MM.1S (cell line): ENCODE data around the gene PGBD5.

Experiments
- DNase-seq: peaks from one replicate; pipeline ENCODE4 v3.0.0-alpha.2; 2015
- H2AFZ ChIP-seq: fragments of 300-600 bp; sonication (generic); 2 replicates; pipeline ENCODE4 v1.6.0; 2016; ENCODE audit warnings: antibody characterized with exemption, low read length
- H3F3A ChIP-seq: fragments of 300-600 bp; sonication (generic); 2 replicates; pipeline ENCODE4 v1.6.1; 2016; ENCODE audit warnings: mild to moderate bottlenecking, antibody characterized with exemption, low read length, moderate library complexity, mixed read lengths; ENCODE audit not compliant: insufficient read depth
- H3K27ac ChIP-seq: fragments of 300-600 bp; sonication (generic); 2 replicates; pipeline ENCODE4 v1.5.1; 2016; ENCODE audit warnings: mild to moderate bottlenecking, low read length
- H3K27me3 ChIP-seq: fragments of 300-600 bp; sonication (generic); replicated peaks from 2 replicates; pipeline ENCODE4 v1.6.0; 2016; ENCODE audit warnings: low read length; ENCODE audit not compliant: insufficient read depth
- H3K36me3 ChIP-seq: fragments of 300-600 bp; sonication (generic); replicated peaks from 2 replicates; pipeline ENCODE4 v1.6.1; 2016; ENCODE audit warnings: mild to moderate bottlenecking, low read length, mixed read lengths; ENCODE audit not compliant: insufficient read depth
- H3K4me1 ChIP-seq: fragments of 300-600 bp; sonication (generic); 2 replicates; pipeline ENCODE4 v1.6.1; 2016; ENCODE audit warnings: low read length, mixed read lengths
- H3K4me2 ChIP-seq: fragments of 300-600 bp; sonication (generic); 2 replicates; pipeline ENCODE4 v1.6.0; 2016; ENCODE audit warnings: low read depth, low read length
- H3K4me3 ChIP-seq: fragments of 300-600 bp; sonication (generic); 2 replicates; pipeline ENCODE4 v1.5.1; 2016; ENCODE audit warnings: low read length, mixed read lengths
- H3K79me2 ChIP-seq: fragments of 300-600 bp; sonication (generic); 2 replicates; pipeline ENCODE4 v1.6.1; 2016; ENCODE audit warnings: mixed run types, low read length, mixed read lengths
- H3K9ac ChIP-seq: fragments of 300-600 bp; sonication (generic); 2 replicates; pipeline ENCODE4 v1.6.1; 2016; ENCODE audit warnings: low read length, mixed read lengths
- H3K9me2 ChIP-seq: fragments of 300-600 bp; sonication (generic); replicated peaks from 2 replicates; pipeline ENCODE4 v1.6.1; 2016; ENCODE audit warnings: mild to moderate bottlenecking, low read length, mixed read lengths; ENCODE audit not compliant: insufficient read depth
- H3K9me3 ChIP-seq: fragments of 300-600 bp; sonication (generic); replicated peaks from 2 replicates; pipeline ENCODE4 v1.6.1; 2016; ENCODE audit warnings: mild to moderate bottlenecking, low read length, mixed read lengths; ENCODE audit not compliant: insufficient read depth
- H4K20me1 ChIP-seq: fragments of 300-600 bp; sonication (generic); 2 replicates; pipeline ENCODE4 v1.6.1; 2016; ENCODE audit warnings: mild to moderate bottlenecking, low read length, moderate library complexity, mixed read lengths; ENCODE audit not compliant: insufficient read depth
- CTCF ChIP-seq: fragments of 300-600 bp; sonication (generic); IDR thresholded peaks from 2 replicates; pipeline ENCODE4 v1.5.1; 2016; ENCODE audit warnings: antibody characterized with exemption, low read length, mixed read lengths
- EZH2 ChIP-seq: fragments of 300-600 bp; sonication (generic); optimal IDR thresholded peaks from 2 replicates; pipeline ENCODE3; 2017; ENCODE audit warnings: low read depth, mild to moderate bottlenecking, antibody characterized with exemption, low read length, mixed read lengths
- EZH2phosphoT487 ChIP-seq: fragments of 300-600 bp; sonication (generic); IDR thresholded peaks from 2 replicates; pipeline ENCODE4 v1.6.1; 2018; ENCODE audit warnings: antibody characterized with exemption, low read length

PGBD5 gene

DNA sequence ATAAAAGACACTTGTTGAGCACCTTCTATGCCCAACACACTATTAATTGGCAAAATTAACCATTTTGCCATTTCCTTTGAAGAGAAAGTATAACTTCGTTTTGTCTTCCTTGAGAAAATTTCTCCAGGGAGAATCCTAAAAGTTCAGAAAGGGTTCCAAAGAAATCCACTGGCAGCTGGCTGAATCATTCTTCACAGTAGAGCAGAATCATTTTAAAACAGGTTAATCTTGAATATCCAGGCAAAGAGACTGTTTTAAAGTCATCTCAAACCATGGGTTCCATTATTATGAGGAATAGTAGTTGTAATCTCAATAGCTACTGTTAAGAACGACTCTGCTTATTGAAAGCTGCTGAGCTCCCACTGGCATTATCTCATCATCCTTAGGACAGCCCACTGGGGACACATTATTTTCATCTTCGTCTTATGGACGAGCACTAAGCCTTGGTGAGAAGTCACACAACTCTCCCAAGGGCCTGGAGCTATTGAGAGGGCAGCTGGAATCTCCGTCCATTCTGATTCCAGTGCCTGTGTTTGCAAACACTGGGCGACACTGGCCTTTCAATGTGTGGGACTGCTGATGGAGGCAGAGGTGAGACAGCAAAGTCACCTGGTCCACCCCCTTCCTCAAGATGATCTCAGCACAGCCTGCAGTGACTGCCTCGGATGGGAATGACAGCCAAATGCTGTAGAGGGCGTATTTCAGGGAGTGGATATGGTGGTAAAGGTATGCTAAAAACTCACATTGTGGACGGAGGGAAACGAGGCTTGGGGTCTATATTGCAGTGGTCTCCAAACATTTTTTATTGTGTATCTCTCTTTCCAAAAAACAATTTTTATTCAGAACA, 15.3 kb upstream of the PGBD5 start:
- no peaks in the 10 kb centered on the region for H4K20me1 ChIP-seq
- no peaks in the 10 kb centered on the region for H3K27me3 ChIP-seq
- no peak for DNase-seq
- H3K9ac ChIP-seq, result no peak overlapping the region
- no peak overlapping the region for H3K4me2 ChIP-seq
- H3K36me3 ChIP-seq, result no peaks in the 10 kb centered on the region
- TF ChIP-seq EZH2phosphoT487 (no peak), CTCF (no peak), EZH2 (no peak)
- no peaks in the 10 kb centered on the region for H3K9me2 ChIP-seq
- H3K79me2 ChIP-seq, result no peaks in the 10 kb centered on the region
- no peak overlapping the region for H3K4me3 ChIP-seq
- no peaks in the 10 kb centered on the region for H3K9me3 ChIP-seq
- no peaks in the 10 kb centered on the region for H3K4me1 ChIP-seq
- H3K27ac ChIP-seq, result no peak overlapping the region
- no peaks in the 10 kb centered on the region for H3F3A ChIP-seq
- H2AFZ ChIP-seq, result no peak overlapping the region

DNA sequence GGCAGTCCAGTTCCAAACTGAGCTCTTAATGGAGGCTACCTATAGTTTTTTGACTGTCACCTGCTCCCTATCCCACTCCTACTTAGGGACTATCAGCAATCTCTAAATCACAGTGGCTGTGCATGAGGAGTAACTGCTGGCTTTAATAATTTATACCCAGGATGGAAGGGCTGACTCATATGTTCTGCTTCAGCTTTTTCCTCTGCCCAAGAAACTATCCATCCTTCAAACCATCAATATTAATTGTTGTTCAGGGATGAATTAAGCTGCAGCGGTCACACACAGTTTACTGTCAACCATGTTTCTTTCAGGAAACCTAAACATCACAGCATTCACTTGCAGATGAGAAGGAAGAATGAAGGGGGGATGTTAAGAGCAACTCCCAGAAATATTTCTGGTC, 9.0 kb upstream of the PGBD5 start:
- no peak overlapping the region for H3K9ac ChIP-seq
- no peak for DNase-seq
- no peaks in the 10 kb centered on the region for H3K4me1 ChIP-seq
- no peak overlapping the region for H3K4me3 ChIP-seq
- H3K9me3 ChIP-seq, result no peaks in the 10 kb centered on the region
- no peak for TF ChIP-seq CTCF
- no peak for TF ChIP-seq EZH2phosphoT487
- no peak for TF ChIP-seq EZH2
- no peak overlapping the region for H3K27ac ChIP-seq
- H3K36me3 ChIP-seq, result no peaks in the 10 kb centered on the region
- no peaks in the 10 kb centered on the region for H3K9me2 ChIP-seq
- no peak overlapping the region for H3K4me2 ChIP-seq
- no peak overlapping the region for H2AFZ ChIP-seq
- H4K20me1 ChIP-seq, result no peaks in the 10 kb centered on the region
- H3F3A ChIP-seq, result no peaks in the 10 kb centered on the region
- H3K79me2 ChIP-seq, result no peaks in the 10 kb centered on the region
- no peaks in the 10 kb centered on the region for H3K27me3 ChIP-seq

DNA sequence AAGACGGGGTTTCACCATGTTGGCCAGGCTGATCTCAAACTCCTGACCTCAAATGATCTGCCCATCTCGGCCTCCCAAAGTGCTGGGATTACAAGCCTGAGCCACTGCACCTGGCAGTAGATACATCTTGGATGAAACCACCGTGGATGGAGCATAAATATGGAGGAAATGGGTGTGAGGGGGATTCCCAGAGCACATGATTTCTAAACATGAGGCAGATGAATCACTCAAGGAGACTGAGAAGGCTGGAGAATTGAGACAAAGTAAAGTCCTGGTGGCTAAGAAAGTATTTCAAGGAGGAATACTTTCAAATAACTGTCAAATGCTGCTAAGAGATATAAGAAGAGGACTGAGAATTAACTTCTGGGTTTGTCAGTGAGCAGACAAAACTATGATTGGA, 5.4 kb upstream of the PGBD5 start:
- H3K4me2 ChIP-seq, result no peak overlapping the region
- no peaks in the 10 kb centered on the region for H4K20me1 ChIP-seq
- H3F3A ChIP-seq, result no peaks in the 10 kb centered on the region
- H3K4me3 ChIP-seq, result no peak overlapping the region
- TF ChIP-seq CTCF (no peak), EZH2 (no peak), EZH2phosphoT487 (no peak)
- H3K27me3 ChIP-seq, result 0 out of 2 replicates have a peak, but pooled peaks cover 4% of the 10 kb centered on the region
- no peak overlapping the region for H2AFZ ChIP-seq
- no peaks in the 10 kb centered on the region for H3K79me2 ChIP-seq
- no peak for DNase-seq
- no peaks in the 10 kb centered on the region for H3K9me3 ChIP-seq
- H3K9ac ChIP-seq, result no peak overlapping the region
- H3K9me2 ChIP-seq, result no peaks in the 10 kb centered on the region
- no peak overlapping the region for H3K27ac ChIP-seq
- no peaks in the 10 kb centered on the region for H3K36me3 ChIP-seq
- H3K4me1 ChIP-seq, result no peaks in the 10 kb centered on the region
